Skeletal muscle satellite cell (primary cell): ENCODE measurements around the gene RNASE7.

Experiments used
- H3K27me3 ChIP-seq: 2 replicates; pipeline ENCODE4 v1.7.0; 2013; ENCODE audit warnings: low read length; ENCODE audit not compliant: control insufficient read depth, insufficient read depth
- H3K36me3 ChIP-seq: 2 replicates; pipeline ENCODE4 v1.7.0; 2013; ENCODE audit warnings: mild to moderate bottlenecking, control low read depth, low read length; ENCODE audit not compliant: insufficient read depth
- H3K4me1 ChIP-seq: 2 replicates; pipeline ENCODE4 v1.7.0; 2013; ENCODE audit warnings: low read length; ENCODE audit not compliant: control insufficient read depth, insufficient read depth
- H3K4me2 ChIP-seq: 2 replicates; pipeline ENCODE4 v1.7.0; 2013; ENCODE audit warnings: mild to moderate bottlenecking, low read length
- H3K4me3 ChIP-seq: 2 replicates; pipeline ENCODE4 v1.7.0; 2013; ENCODE audit warnings: low read length
- H3K9ac ChIP-seq: 2 replicates; pipeline ENCODE4 v1.7.0; 2013; ENCODE audit warnings: mild to moderate bottlenecking, low read depth, low read length, moderate library complexity
- H3K9me3 ChIP-seq: replicated peaks from 2 replicates; pipeline ENCODE4 v1.7.0; 2013; ENCODE audit warnings: mild to moderate bottlenecking, control low read depth, low read length

Gene RNASE7

DNA sequence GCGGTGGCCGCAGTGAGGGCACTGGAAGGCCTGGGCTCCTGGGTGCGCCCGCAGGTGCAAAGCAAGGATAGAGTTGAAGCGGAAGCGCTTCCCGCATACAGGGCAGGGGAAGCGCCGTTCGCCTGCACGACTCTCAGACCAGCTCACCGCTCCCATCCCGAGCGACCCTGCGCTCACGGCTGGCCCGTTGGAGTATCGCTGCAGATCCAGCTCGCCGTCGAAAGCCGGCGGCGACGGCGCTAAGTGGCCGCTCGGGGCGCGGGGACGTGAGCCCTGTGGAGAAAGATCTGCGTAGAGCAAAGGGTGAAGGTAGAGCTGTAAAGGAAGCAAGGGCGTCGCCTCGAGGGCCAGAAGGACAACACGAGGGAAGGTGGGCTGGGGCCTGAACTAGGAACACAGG lies 50.9 kb downstream of the RNASE7 start:
- peaks cover 26% of the 10 kb centered on the region for H3K36me3 ChIP-seq
- H3K4me3 ChIP-seq: no peak overlapping the region
- no peaks in the 10 kb centered on the region for H3K27me3 ChIP-seq
- no peak overlapping the region for H3K9ac ChIP-seq
- H3K4me2 ChIP-seq: no peak overlapping the region
- H3K9me3 ChIP-seq: no peaks in the 10 kb centered on the region
- H3K4me1 ChIP-seq: peaks cover 13% of the 10 kb centered on the region
